ENCODE data around the gene SEPTIN12.
A peak's percentile ranks its signal among the peaks of the same experiment; 100 is the strongest.

Gene SEPTIN12

DNA sequence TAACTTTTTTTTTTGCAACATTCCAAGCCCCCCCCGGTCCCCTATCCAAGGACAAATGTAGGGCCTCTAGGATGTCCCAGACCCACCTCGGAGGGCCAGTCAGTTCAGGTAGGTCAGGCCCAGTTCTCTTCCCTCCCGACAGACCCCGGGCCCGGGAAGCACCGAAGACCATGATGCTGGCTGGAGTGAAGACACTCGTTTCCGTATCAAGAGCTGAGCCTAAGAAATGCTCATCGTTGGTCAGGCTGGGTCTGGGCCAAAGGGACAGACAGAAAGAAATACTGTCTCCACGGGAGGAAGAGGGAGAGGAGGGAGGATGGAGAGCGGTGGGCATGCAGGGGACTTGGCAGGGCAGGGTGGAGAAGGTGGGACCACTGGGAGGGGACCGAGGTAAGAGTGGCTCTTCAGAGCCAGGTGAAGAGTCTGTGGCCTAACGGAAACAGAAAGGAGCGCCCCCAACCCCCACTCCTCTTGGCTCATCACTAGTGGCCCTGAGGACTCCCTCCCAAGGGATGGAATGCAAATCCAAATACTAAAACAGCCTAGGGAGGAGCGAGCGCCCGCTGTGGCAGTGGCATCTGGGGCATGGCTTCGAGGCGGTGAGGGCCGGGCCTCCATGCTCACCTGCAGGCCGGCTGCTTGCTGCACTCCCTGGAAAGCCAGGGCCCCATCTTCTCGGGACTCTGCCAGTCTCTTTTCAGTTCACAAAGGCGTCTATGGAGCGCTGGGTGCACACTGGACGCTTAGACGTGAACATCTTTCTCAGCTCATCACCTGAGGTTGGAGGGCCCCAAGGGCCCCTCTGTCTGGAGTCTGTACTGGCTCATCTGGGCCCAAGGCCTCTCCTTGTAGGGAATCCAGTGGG lies 16.0 kb upstream of the SEPTIN12 start:
- in situ Hi-C loops (cut with HindIII; ENCODE audit: low sequenced_read_pairs) = no loop called here
- TF ChIP-seq, protein P1, sequence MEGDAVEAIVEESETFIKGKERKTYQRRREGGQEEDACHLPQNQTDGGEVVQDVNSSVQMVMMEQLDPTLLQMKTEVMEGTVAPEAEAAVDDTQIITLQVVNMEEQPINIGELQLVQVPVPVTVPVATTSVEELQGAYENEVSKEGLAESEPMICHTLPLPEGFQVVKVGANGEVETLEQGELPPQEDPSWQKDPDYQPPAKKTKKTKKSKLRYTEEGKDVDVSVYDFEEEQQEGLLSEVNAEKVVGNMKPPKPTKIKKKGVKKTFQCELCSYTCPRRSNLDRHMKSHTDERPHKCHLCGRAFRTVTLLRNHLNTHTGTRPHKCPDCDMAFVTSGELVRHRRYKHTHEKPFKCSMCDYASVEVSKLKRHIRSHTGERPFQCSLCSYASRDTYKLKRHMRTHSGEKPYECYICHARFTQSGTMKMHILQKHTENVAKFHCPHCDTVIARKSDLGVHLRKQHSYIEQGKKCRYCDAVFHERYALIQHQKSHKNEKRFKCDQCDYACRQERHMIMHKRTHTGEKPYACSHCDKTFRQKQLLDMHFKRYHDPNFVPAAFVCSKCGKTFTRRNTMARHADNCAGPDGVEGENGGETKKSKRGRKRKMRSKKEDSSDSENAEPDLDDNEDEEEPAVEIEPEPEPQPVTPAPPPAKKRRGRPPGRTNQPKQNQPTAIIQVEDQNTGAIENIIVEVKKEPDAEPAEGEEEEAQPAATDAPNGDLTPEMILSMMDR (IDR thresholded peaks at IDR 0.05; ENCODE audit: low read depth, low read length) = no peak
- DNase-seq (ENCODE audit: low read depth, low spot score) = no peak
- H3K4me3 ChIP-seq (ENCODE audit: low read depth, low read length) = no peak overlapping the region

DNA sequence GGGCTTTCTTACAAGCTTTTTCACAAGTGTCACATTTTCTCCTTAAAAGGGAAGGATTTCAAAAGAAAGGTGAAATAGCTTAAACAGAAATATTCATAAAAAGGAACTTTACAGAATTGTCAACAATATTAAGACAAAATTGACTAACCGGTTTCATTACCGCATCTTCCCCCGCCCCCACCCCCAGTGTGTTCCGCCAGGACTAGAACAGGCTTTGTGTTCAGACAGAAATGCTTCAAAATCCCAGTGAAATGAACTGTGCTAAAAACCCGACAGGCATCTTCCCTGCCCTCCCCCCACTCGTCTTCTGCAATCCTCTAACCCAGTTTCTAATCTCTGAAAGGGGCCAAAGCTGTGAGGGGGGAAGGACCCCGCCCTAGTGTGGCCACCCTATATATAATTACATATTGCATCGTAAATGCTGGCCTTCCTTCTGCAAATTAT lies 15.3 kb upstream of the SEPTIN12 start:
- H3K4me3 ChIP-seq (ENCODE audit: low read depth, low read length) = peak overlapping the region; percentile 63
- TF ChIP-seq, protein P1 (IDR thresholded peaks at IDR 0.05; ENCODE audit: low read depth, low read length) = no peak
- no peak for DNase-seq (ENCODE audit: low read depth, low spot score)
- in situ Hi-C loops (cut with HindIII; ENCODE audit: low sequenced_read_pairs) = no loop called here

DNA sequence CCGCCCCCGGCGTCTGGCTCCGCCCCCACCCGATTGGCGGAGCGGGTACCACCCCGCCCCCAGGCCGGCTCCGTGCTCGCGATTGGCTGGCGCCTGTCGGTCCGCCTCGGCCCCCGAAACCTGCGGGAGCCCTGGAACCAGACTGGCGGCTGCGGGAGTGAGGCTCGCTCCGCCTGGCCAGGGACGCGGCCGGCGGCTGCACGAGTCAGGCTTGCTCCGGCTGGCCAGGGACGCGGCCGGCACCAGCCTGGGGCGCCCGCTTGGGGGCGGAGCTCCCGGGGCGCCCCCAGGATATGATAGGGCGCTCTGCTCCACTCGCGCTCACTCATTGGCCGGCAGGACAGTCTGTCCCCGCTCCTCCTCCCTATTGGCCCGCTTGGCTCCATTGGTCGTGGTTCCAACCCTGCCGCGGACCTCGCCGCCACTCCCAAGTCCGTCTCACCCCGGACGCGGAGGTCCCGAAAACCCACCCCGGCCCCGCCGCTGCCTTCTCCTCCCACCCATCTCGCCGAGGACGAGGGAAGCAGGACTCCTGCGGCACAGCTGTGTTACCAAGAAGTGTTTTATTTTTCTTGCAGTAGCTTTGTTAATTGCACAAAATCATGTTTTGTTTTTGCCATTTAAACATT lies 14.6 kb upstream of the SEPTIN12 start:
- in situ Hi-C loops (cut with HindIII; ENCODE audit: low sequenced_read_pairs) = no loop called here
- H3K4me3 ChIP-seq (ENCODE audit: low read depth, low read length) = peak overlapping the region; percentile 63
- TF ChIP-seq, protein P1 (IDR thresholded peaks at IDR 0.05; ENCODE audit: low read depth, low read length) = no peak
- peak; percentile 92 for DNase-seq (ENCODE audit: low read depth, low spot score)

DNA sequence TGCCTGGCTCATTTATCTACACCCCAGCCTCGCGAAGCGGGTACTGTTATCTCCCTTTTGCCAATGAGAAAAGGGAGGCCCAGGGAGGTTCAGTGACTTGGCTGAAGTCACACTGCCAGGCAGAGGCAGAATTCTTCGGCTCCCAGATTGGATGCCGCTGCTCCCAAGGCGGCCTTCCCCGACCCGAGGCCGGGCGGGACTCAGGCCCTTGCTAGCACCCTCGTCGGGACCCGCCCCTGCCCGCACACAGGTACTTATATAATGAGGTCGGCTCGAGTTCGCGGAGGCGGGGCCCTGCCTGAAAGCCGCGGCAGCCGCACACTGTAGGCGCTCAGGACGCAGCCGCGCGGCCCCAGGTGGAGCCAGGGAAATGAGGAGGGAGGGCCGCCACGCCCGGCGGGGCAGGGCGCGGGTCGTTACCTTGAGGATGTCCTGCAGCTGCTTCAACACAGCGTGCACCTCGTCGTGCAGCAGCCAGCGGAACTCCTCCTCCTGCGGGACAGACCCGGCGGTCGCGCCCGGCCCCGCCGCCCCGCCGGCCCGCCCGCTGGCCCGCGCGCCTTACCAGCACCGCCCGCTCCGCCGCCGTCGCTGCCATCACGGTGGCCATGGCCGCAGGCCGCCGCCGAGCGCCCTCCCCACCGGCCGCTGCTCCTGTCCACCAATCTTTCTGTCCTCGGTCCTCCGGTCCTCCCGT lies 14.0 kb upstream of the SEPTIN12 start, which contains the start of gene ROGDI:
ROGDI (minus strand) TSS at position 672 of the 697 bp plus-strand sequence; CDS start at position 610, 62 bp downstream.
- peak within 1 kb of the TSS; percentile 63 for H3K4me3 ChIP-seq (ENCODE audit: low read depth, low read length)
- DNase-seq (ENCODE audit: low read depth, low spot score) = peak; percentile 35
- in situ Hi-C loops (cut with HindIII; ENCODE audit: low sequenced_read_pairs) = no loop called here
- TF ChIP-seq, protein P1 (IDR thresholded peaks at IDR 0.05; ENCODE audit: low read depth, low read length) = no peak

DNA sequence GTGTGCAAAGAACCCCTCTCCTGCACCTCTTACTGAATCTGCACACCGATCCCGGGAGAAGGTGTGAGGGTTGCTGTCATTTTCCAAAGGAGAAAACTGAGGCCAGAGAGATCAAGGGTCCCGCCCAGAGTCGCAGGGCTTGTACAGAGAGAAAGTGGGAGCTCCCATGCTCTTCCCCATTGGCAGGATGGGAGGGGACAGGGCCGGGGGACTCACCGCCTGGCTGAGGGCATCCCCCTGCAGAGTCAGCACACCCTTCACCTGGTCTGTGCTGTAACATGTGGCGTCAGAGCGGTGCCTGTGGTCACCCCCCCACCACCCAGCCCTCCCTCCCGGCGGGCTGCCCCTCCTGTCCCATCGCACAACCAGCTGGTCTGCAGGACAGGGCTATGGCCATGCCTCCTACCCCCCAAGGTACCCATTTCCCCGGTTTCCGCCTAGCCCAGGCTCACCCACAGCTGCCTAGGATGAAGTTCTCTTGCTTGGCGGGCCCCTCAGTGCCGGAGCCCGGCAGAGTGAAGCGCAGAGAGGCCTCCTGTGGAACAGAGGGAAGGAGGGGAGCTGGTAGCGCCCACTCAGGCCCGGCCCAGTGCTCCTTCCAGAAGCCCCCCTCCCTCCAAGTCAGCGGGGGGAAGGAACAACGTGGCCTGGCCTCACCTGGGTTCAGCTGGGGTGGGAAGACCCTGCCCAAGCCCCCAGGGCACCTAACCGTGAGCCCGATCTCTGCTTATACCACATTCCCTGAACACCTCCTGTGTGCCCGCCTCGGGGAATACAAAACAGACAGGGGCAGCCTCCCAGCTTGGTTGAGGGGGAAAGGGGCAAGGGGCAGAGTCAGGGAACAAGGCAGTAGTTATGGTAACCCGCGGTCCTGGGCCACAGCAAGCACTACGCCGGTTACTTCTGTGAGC lies 13.2 kb upstream of the SEPTIN12 start:
- in situ Hi-C loops (cut with HindIII; ENCODE audit: low sequenced_read_pairs) = no loop called here
- TF ChIP-seq, protein P1 (IDR thresholded peaks at IDR 0.05; ENCODE audit: low read depth, low read length) = no peak
- peak overlapping the region; percentile 63 for H3K4me3 ChIP-seq (ENCODE audit: low read depth, low read length)
- DNase-seq (ENCODE audit: low read depth, low spot score) = no peak

Data from astrocyte of the spinal cord (primary cell).